Colonic mucosa (tissue), 4 donors: ENCODE data around the gene SLC41A3. TPM values are rescaled to one million over a fixed set of nuclear protein-coding genes. Genes with fewer than 3 reads are reported as not detected.

Experiments used
- DNase-seq: peaks from one replicate; pipeline ENCODE4 v3.0.0-alpha.2; 2020
- H3K27ac ChIP-seq: fragments of 200-600 bp; one replicate; pipeline ENCODE4 v1.8.0; 2021
- H3K27me3 ChIP-seq: fragments of 200-600 bp; one replicate; pipeline ENCODE4 v1.8.0; 2021
- H3K36me3 ChIP-seq: fragments of 200-600 bp; one replicate; pipeline ENCODE4 v1.8.0; 2021
- H3K4me1 ChIP-seq: fragments of 200-600 bp; one replicate; pipeline ENCODE4 v1.8.0; 2021; ENCODE audit warnings: mild to moderate bottlenecking
- H3K4me3 ChIP-seq: fragments of 200-600 bp; one replicate; pipeline ENCODE4 v1.8.0; 2021
- H3K9ac ChIP-seq, 2 donors: one replicate each; pipeline ENCODE4 v1.7.0; 2013; ENCODE audit warnings: control low read depth in 2 of 2, low read depth in 2 of 2, low read length in 2 of 2
- H3K9me3 ChIP-seq: fragments of 200-600 bp; one replicate; pipeline ENCODE4 v1.8.0; 2021
- intact Hi-C: fragments of 100-400 bp; cut with DNase I; formaldehyde crosslinking; loops from one replicate; pipeline ENCODE4 v1.14.1; 2022
- total RNA-seq, 2 donors: library from RNA; stranded (reverse); fragmentation: NEBNext Ultra II Directional in 1 of 2; extraction: Animal tissue kit (Norgen Biotek cat#: 25700) in 1 of 2; gene quantifications; one replicate each; pipeline ENCODE4 v1.2.1, GENCODE V29; 2021
- TF ChIP-seq, protein P1 (sequence below): fragments of 200-600 bp; IDR thresholded peaks from one replicate; pipeline ENCODE4 v1.8.0; 2022; ENCODE audit warnings: antibody characterized with exemption, mild to moderate bottlenecking
- donor health status: healthy.
- donor health status: DM: no; HTN: no; CAD: no.
- donor health status: DM: no; HTN: no; CAD: no.

The SLC41A3 gene
- total RNA-seq, 2 donors from 2014 or later = 27.6 to 33.1 TPM

DNA sequence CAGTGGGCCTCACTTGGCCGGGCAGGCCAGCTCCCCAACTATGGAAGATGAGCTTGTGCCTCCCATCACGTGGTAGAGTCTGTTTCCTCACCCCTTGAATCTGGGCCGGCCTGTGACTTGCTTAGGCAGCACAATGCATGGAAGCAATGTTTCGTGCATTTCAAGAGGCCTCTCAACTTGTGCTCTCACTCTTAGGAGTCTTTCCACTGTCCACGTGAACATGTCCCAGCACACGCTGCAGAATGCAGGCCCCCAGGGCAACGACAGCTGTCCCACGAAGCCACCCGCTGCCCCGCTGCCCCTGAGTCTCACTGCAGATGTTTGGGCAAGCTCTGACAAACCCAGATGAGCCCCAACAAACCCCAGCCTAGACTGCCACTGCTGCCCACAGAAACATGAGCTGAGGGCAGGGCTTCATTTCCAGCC, 27.2 kb upstream of the SLC41A3 start:
- no peaks in the 10 kb centered on the region for H3K27me3 ChIP-seq
- TF ChIP-seq, protein P1, sequence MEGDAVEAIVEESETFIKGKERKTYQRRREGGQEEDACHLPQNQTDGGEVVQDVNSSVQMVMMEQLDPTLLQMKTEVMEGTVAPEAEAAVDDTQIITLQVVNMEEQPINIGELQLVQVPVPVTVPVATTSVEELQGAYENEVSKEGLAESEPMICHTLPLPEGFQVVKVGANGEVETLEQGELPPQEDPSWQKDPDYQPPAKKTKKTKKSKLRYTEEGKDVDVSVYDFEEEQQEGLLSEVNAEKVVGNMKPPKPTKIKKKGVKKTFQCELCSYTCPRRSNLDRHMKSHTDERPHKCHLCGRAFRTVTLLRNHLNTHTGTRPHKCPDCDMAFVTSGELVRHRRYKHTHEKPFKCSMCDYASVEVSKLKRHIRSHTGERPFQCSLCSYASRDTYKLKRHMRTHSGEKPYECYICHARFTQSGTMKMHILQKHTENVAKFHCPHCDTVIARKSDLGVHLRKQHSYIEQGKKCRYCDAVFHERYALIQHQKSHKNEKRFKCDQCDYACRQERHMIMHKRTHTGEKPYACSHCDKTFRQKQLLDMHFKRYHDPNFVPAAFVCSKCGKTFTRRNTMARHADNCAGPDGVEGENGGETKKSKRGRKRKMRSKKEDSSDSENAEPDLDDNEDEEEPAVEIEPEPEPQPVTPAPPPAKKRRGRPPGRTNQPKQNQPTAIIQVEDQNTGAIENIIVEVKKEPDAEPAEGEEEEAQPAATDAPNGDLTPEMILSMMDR = no peak
- no peaks in the 10 kb centered on the region for H3K36me3 ChIP-seq
- H3K27ac ChIP-seq = no peak overlapping the region
- no peak overlapping the region for H3K9ac ChIP-seq
- intact Hi-C loops = no loop called here
- no peaks in the 10 kb centered on the region for H3K4me1 ChIP-seq
- peak; percentile 5 for DNase-seq
- no peak overlapping the region for H3K4me3 ChIP-seq
- H3K9me3 ChIP-seq = no peaks in the 10 kb centered on the region

DNA sequence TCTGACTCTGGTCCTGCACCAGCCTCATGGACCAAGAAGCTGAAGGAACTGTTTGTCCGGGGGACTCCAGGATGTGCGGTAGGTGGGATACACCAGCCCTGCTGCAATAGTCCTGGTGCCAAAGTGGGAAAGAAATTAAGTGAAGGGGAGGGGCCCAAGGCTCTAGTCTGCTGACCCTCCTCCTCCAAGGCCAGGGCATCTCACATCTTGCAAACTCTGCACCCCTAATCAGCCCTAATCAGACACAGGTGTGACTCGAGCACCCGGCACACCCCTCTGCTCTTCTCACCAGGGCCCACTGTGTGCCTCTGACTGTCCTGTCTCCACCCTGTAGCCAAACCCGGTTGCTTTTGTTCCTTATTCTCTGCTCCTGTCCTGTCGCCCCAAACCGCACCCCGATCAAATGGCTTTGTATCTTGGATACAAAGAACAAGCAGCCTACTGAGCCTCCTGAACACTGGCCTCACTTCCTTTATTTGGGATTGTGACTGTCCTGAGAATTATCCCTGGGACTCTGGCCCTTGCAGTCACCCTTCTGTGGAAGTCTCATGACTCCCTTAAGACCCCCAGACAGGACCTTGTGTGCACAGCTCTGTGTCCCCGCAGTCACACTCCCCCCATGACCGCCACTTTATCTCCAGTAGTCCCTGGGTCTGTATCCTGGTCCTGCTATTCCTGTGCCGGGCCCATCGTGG, 26.7 kb upstream of the SLC41A3 start:
- H3K27me3 ChIP-seq = no peaks in the 10 kb centered on the region
- no peaks in the 10 kb centered on the region for H3K9me3 ChIP-seq
- peak; percentile 10 for DNase-seq
- H3K4me1 ChIP-seq = no peaks in the 10 kb centered on the region
- TF ChIP-seq, protein P1 = no peak
- no peak overlapping the region for H3K4me3 ChIP-seq
- no peaks in the 10 kb centered on the region for H3K36me3 ChIP-seq
- intact Hi-C loops = no loop called here
- H3K27ac ChIP-seq = no peak overlapping the region
- H3K9ac ChIP-seq = no peak overlapping the region

DNA sequence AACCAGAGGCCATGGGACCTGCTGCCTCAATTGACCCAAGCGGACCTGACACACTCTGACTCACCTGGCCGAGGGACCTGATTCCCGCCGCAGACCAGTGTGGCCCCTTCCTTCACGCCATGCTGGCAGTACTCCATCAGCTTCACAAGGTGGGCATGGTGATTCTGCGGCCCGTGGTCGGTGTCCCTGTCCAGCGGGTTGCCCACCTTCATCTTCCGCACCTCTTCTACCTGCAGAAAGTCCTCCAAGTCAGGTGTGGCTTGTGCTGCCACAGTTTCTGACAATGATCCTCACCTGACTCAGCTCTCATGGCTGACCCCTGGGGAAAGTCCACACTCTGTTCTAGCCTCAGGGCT, 25.9 kb upstream of the SLC41A3 start:
- H3K9me3 ChIP-seq = no peaks in the 10 kb centered on the region
- intact Hi-C loops = no loop called here
- TF ChIP-seq, protein P1 = no peak
- no peaks in the 10 kb centered on the region for H3K27me3 ChIP-seq
- H3K4me1 ChIP-seq = no peaks in the 10 kb centered on the region
- DNase-seq = peak; percentile 10
- H3K36me3 ChIP-seq = no peaks in the 10 kb centered on the region
- no peak overlapping the region for H3K9ac ChIP-seq
- no peak overlapping the region for H3K4me3 ChIP-seq
- no peak overlapping the region for H3K27ac ChIP-seq

DNA sequence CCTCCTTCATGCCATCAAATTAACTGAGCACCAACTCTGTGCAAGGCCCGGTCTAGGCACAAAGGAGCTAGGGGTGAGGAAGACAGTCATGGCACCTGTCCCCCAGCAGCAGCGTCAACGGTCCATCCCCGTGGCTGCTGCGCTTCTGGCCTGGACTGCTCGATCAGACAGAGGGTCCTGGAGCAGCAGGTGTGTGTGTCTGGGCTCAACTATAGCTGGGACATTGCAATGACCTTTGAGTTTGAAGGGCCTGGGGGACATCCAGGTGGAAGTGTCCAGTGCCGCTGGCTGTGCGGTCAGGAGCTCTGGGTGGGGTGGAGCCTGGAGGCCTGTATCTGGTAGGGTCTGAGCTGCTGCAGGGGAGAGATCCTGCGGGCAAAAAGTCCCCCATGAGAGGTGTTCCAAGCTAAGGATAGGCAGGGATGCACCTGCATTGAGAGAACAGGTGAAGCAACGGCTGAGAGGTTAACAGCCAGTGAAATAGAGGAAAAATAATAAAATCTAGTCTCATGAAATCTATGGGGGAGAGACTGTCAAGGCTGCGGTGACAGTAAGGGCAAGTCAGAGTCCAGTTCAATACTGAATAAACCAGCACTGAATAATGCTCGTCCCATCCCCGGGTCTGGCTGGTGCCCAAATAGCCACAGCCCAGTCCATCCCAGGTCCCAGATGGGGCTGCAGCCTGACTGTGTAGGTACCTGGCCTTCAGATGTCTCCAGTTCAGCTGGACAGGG, 25.4 kb upstream of the SLC41A3 start:
- no peaks in the 10 kb centered on the region for H3K4me1 ChIP-seq
- intact Hi-C loops = no loop called here
- no peak overlapping the region for H3K27ac ChIP-seq
- no peak overlapping the region for H3K4me3 ChIP-seq
- TF ChIP-seq, protein P1 = no peak
- peak; percentile 9 for DNase-seq
- H3K9me3 ChIP-seq = no peaks in the 10 kb centered on the region
- H3K9ac ChIP-seq = no peak overlapping the region
- no peaks in the 10 kb centered on the region for H3K27me3 ChIP-seq
- no peaks in the 10 kb centered on the region for H3K36me3 ChIP-seq

- no peak overlapping the region for H3K4me3 ChIP-seq
- no peak overlapping the region for H3K9ac ChIP-seq
- intact Hi-C loops = no loop called here
- TF ChIP-seq, protein P1 = no peak
- H3K27me3 ChIP-seq = no peaks in the 10 kb centered on the region
- DNase-seq = no peak
- no peak overlapping the region for H3K27ac ChIP-seq
- H3K4me1 ChIP-seq = no peaks in the 10 kb centered on the region
- H3K36me3 ChIP-seq = no peaks in the 10 kb centered on the region
- no peaks in the 10 kb centered on the region for H3K9me3 ChIP-seq
These were observed 24.7 kb upstream of the SLC41A3 start for GRCh38 chr3:126108676-126109050.
